ENCODE measurements around the gene TSPAN18.

TSPAN18 gene

GRCh38 chr11:44854741-44855492 is 128.2 kb downstream of the TSPAN18 start:
- peak overlapping the region; percentile 25 for H3K9ac ChIP-seq (ENCODE audit: low read length)
- H3K18ac ChIP-seq (ENCODE audit: low read depth in 1 of 2, low read length in 2 of 2), result no peak overlapping the region
- H2BK120ac ChIP-seq (ENCODE audit: low read depth, low read length), result no peak overlapping the region
- H3K14ac ChIP-seq (ENCODE audit: low read length in 2 of 2), result no peak overlapping the region
- peaks cover 11 to 45% of the 10 kb centered on the region in 2 experiments for H3K27me3 ChIP-seq (ENCODE audit: control insufficient read depth in 1 of 2, insufficient read depth in 1 of 2, low read length in 2 of 2)
- H3K79me1 ChIP-seq (replicated peaks; ENCODE audit: low read length, poor library complexity, severe bottlenecking), result no peaks in the 10 kb centered on the region
- H2BK5ac ChIP-seq (ENCODE audit: low read depth, low read length, poor library complexity, severe bottlenecking), result no peak overlapping the region
- DNase-seq, result no peak
- no peak overlapping the region for H3K23ac ChIP-seq (ENCODE audit: low read length in 2 of 2)
- H3K36me3 ChIP-seq (ENCODE audit: control insufficient read depth in 1 of 2, insufficient read depth in 2 of 2, low read depth in 1 of 2, low read length in 2 of 2), result no peaks in the 10 kb centered on the region
- no peak overlapping the region for H4K91ac ChIP-seq (ENCODE audit: low read length)
- H2AK5ac ChIP-seq (ENCODE audit: low read length, severe bottlenecking), result no peak overlapping the region
- no peak overlapping the region for H2BK15ac ChIP-seq (ENCODE audit: low read depth, poor library complexity, severe bottlenecking)
- no peak overlapping the region for H3K4ac ChIP-seq (ENCODE audit: low read depth in 1 of 2, low read length in 2 of 2)
- H3K9me3 ChIP-seq (ENCODE audit: control insufficient read depth, low read length), result no peaks in the 10 kb centered on the region
- no peak overlapping the region for H2AFZ ChIP-seq (ENCODE audit: low read depth, low read length)
- H3K4me3 ChIP-seq (ENCODE audit: insufficient read depth in 1 of 2, low read depth in 1 of 2, low read length in 2 of 2), result no peak overlapping the region
- no peak overlapping the region for H3K27ac ChIP-seq (ENCODE audit: low read length, poor library complexity, severe bottlenecking)
- H3K4me1 ChIP-seq (ENCODE audit: control insufficient read depth, insufficient read depth, low read depth, low read length), result peaks cover 2% of the 10 kb centered on the region
- no peak overlapping the region for H2BK12ac ChIP-seq (ENCODE audit: low read length in 2 of 2)
- no peak overlapping the region for H4K8ac ChIP-seq (ENCODE audit: low read length)
- WGBS, result 100% methylated on average over 1 of the region's 5 CpGs
- no peak overlapping the region for H3K4me2 ChIP-seq (ENCODE audit: low read length, poor library complexity, severe bottlenecking)

GRCh38 chr11:44855493-44855849 is 128.7 kb downstream of the TSPAN18 start:
- H2BK120ac ChIP-seq (ENCODE audit: low read depth, low read length), result no peak overlapping the region
- no peak overlapping the region for H2AFZ ChIP-seq (ENCODE audit: low read depth, low read length)
- H3K4me2 ChIP-seq (ENCODE audit: low read length, poor library complexity, severe bottlenecking), result no peak overlapping the region
- no peaks in the 10 kb centered on the region for H3K9me3 ChIP-seq (ENCODE audit: control insufficient read depth, low read length)
- no peak overlapping the region for H4K8ac ChIP-seq (ENCODE audit: low read length)
- peak overlapping the region; percentile 25 for H3K9ac ChIP-seq (ENCODE audit: low read length)
- no peak overlapping the region for H2AK5ac ChIP-seq (ENCODE audit: low read length, severe bottlenecking)
- peaks cover 2% of the 10 kb centered on the region for H3K4me1 ChIP-seq (ENCODE audit: control insufficient read depth, insufficient read depth, low read depth, low read length)
- no peak overlapping the region for H3K23ac ChIP-seq (ENCODE audit: low read length in 2 of 2)
- no peak overlapping the region for H3K4ac ChIP-seq (ENCODE audit: low read depth in 1 of 2, low read length in 2 of 2)
- H3K36me3 ChIP-seq (ENCODE audit: control insufficient read depth in 1 of 2, insufficient read depth in 2 of 2, low read depth in 1 of 2, low read length in 2 of 2), result no peaks in the 10 kb centered on the region
- H3K79me1 ChIP-seq (replicated peaks; ENCODE audit: low read length, poor library complexity, severe bottlenecking), result no peaks in the 10 kb centered on the region
- H3K27ac ChIP-seq (ENCODE audit: low read length, poor library complexity, severe bottlenecking), result no peak overlapping the region
- H2BK5ac ChIP-seq (ENCODE audit: low read depth, low read length, poor library complexity, severe bottlenecking), result no peak overlapping the region
- H3K14ac ChIP-seq (ENCODE audit: low read length in 2 of 2), result no peak overlapping the region
- peaks cover 16 to 51% of the 10 kb centered on the region in 2 experiments for H3K27me3 ChIP-seq (ENCODE audit: control insufficient read depth in 1 of 2, insufficient read depth in 1 of 2, low read length in 2 of 2)
- no peak overlapping the region for H3K4me3 ChIP-seq (ENCODE audit: insufficient read depth in 1 of 2, low read depth in 1 of 2, low read length in 2 of 2)
- DNase-seq, result no peak
- no peak overlapping the region for H3K18ac ChIP-seq (ENCODE audit: low read depth in 1 of 2, low read length in 2 of 2)
- H2BK12ac ChIP-seq (ENCODE audit: low read length in 2 of 2), result no peak overlapping the region
- no peak overlapping the region for H4K91ac ChIP-seq (ENCODE audit: low read length)
- H2BK15ac ChIP-seq (ENCODE audit: low read depth, poor library complexity, severe bottlenecking), result no peak overlapping the region

GRCh38 chr11:44857490-44858090 is 130.8 kb downstream of the TSPAN18 start:
- no peak overlapping the region for H2BK15ac ChIP-seq (ENCODE audit: low read depth, poor library complexity, severe bottlenecking)

GRCh38 chr11:44858796-44859527 is 132.2 kb downstream of the TSPAN18 start:
- peak; percentile 20 for DNase-seq
- 83% methylated on average over 14 of the region's 14 CpGs for WGBS
- no peak overlapping the region for H3K4ac ChIP-seq (ENCODE audit: low read depth in 1 of 2, low read length in 2 of 2)
- H2BK12ac ChIP-seq (ENCODE audit: low read length in 2 of 2), result peak overlapping the region in 1 of 2 experiments; percentile 55
- peaks cover 21% of the 10 kb centered on the region for H3K4me1 ChIP-seq (ENCODE audit: control insufficient read depth, insufficient read depth, low read depth, low read length)
- H3K4me2 ChIP-seq (ENCODE audit: low read length, poor library complexity, severe bottlenecking), result no peak overlapping the region
- no peak overlapping the region for H4K91ac ChIP-seq (ENCODE audit: low read length)
- H3K23ac ChIP-seq (ENCODE audit: low read length in 2 of 2), result no peak overlapping the region
- no peak overlapping the region for H3K27ac ChIP-seq (ENCODE audit: low read length, poor library complexity, severe bottlenecking)
- peaks cover 18 to 55% of the 10 kb centered on the region in 2 experiments for H3K27me3 ChIP-seq (ENCODE audit: control insufficient read depth in 1 of 2, insufficient read depth in 1 of 2, low read length in 2 of 2)
- H3K18ac ChIP-seq (ENCODE audit: low read depth in 1 of 2, low read length in 2 of 2), result no peak overlapping the region
- no peak overlapping the region for H3K14ac ChIP-seq (ENCODE audit: low read length in 2 of 2)
- no peak overlapping the region for H4K8ac ChIP-seq (ENCODE audit: low read length)
- no peak overlapping the region for H2BK15ac ChIP-seq (ENCODE audit: low read depth, poor library complexity, severe bottlenecking)
- H3K79me1 ChIP-seq (replicated peaks; ENCODE audit: low read length, poor library complexity, severe bottlenecking), result no peaks in the 10 kb centered on the region
- H2AFZ ChIP-seq (ENCODE audit: low read depth, low read length), result no peak overlapping the region
- H3K9ac ChIP-seq (ENCODE audit: low read length), result no peak overlapping the region
- H3K36me3 ChIP-seq (ENCODE audit: control insufficient read depth in 1 of 2, insufficient read depth in 2 of 2, low read depth in 1 of 2, low read length in 2 of 2), result no peaks in the 10 kb centered on the region
- H3K9me3 ChIP-seq (ENCODE audit: control insufficient read depth, low read length), result no peaks in the 10 kb centered on the region
- peak overlapping the region; percentile 59 for H2AK5ac ChIP-seq (ENCODE audit: low read length, severe bottlenecking)
- H3K4me3 ChIP-seq (ENCODE audit: insufficient read depth in 1 of 2, low read depth in 1 of 2, low read length in 2 of 2), result no peak overlapping the region
- no peak overlapping the region for H2BK5ac ChIP-seq (ENCODE audit: low read depth, low read length, poor library complexity, severe bottlenecking)
- H2BK120ac ChIP-seq (ENCODE audit: low read depth, low read length), result no peak overlapping the region

More at GRCh38 chr11:44857490-44858090, 130.8 kb downstream of the TSPAN18 start:
- Histone ChIP-seq H3K14ac (ENCODE audit: low read length in 2 of 2) (peak overlapping the region in 1 of 2 experiments; percentile 6), H3K18ac (ENCODE audit: low read depth in 1 of 2, low read length in 2 of 2) (no peak overlapping the region), H2BK5ac (ENCODE audit: low read depth, low read length, poor library complexity, severe bottlenecking) (no peak overlapping the region), H3K4me1 (ENCODE audit: control insufficient read depth, insufficient read depth, low read depth, low read length) (peaks cover 13% of the 10 kb centered on the region), H3K4me3 (ENCODE audit: insufficient read depth in 1 of 2, low read depth in 1 of 2, low read length in 2 of 2) (no peak overlapping the region), H2AK5ac (ENCODE audit: low read length, severe bottlenecking) (no peak overlapping the region), H2BK12ac (ENCODE audit: low read length in 2 of 2) (no peak overlapping the region), H3K27me3 (ENCODE audit: control insufficient read depth in 1 of 2, insufficient read depth in 1 of 2, low read length in 2 of 2) (peaks cover 18 to 47% of the 10 kb centered on the region in 2 experiments), H3K9me3 (ENCODE audit: control insufficient read depth, low read length) (no peaks in the 10 kb centered on the region), H3K4ac (ENCODE audit: low read depth in 1 of 2, low read length in 2 of 2) (no peak overlapping the region), H3K4me2 (ENCODE audit: low read length, poor library complexity, severe bottlenecking) (no peak overlapping the region), H4K8ac (ENCODE audit: low read length) (no peak overlapping the region), H3K36me3 (ENCODE audit: control insufficient read depth in 1 of 2, insufficient read depth in 2 of 2, low read depth in 1 of 2, low read length in 2 of 2) (no peaks in the 10 kb centered on the region), H2BK120ac (ENCODE audit: low read depth, low read length) (no peak overlapping the region), H2AFZ (ENCODE audit: low read depth, low read length) (no peak overlapping the region), H4K91ac (ENCODE audit: low read length) (peak overlapping the region; percentile 14), H3K9ac (ENCODE audit: low read length) (no peak overlapping the region), H3K23ac (ENCODE audit: low read length in 2 of 2) (no peak overlapping the region), H3K27ac (ENCODE audit: low read length, poor library complexity, severe bottlenecking) (no peak overlapping the region), H3K79me1 (replicated peaks; ENCODE audit: low read length, poor library complexity, severe bottlenecking) (no peaks in the 10 kb centered on the region)
- no peak for DNase-seq
- WGBS, result 74% methylated on average over 11 of the region's 11 CpGs

All from mesenchymal stem cell (in vitro differentiated cells and primary cell).